Skeletal muscle cell (primary cell): ENCODE results near the gene IER2.
"Not testable (repeated sequence)": the region's sequence is repeated elsewhere in the genome, so short reads cannot be mapped to it uniquely, and the experiment has no call there.

ENCODE experiments used
- DNase-seq: peaks from one replicate; pipeline ENCODE4 v3.0.0-alpha.2; 2010; ENCODE audit warnings: low read depth
- H3K4me3 ChIP-seq: 2 replicates; pipeline ENCODE4 v1.5.1; 2011; ENCODE audit warnings: low read depth, mild to moderate bottlenecking, control low read depth, low read length, moderate library complexity

IER2 gene

GRCh38 chr19:13184926-13185325, 34.7 kb downstream of the IER2 start:
- not testable (repeated sequence) for DNase-seq, H3K4me3 ChIP-seq

- not testable (repeated sequence) for H3K4me3 ChIP-seq, DNase-seq
Measured at GRCh38 chr19:13185763-13186657, 35.8 kb downstream of the IER2 start.

- DNase-seq, H3K4me3 ChIP-seq: not testable (repeated sequence)
Measured at GRCh38 chr19:13186688-13187087, 36.5 kb downstream of the IER2 start.

- H3K4me3 ChIP-seq: no peak overlapping the region
- DNase-seq: no peak
Measured at GRCh38 chr19:13187419-13187818, 37.2 kb downstream of the IER2 start.

- no peak for DNase-seq
- H3K4me3 ChIP-seq: no peak overlapping the region
Measured at GRCh38 chr19:13189600-13189999, 39.4 kb downstream of the IER2 start.

GRCh38 chr19:13190781-13191540, 40.8 kb downstream of the IER2 start:
- no peak for DNase-seq
- no peak overlapping the region for H3K4me3 ChIP-seq

- H3K4me3 ChIP-seq: no peak overlapping the region
Measured at GRCh38 chr19:13195678-13196077, 45.5 kb downstream of the IER2 start.

GRCh38 chr19:13198634-13199033, 48.4 kb downstream of the IER2 start:
- DNase-seq: no peak
- H3K4me3 ChIP-seq: no peak overlapping the region

More at GRCh38 chr19:13195678-13196077, 45.5 kb downstream of the IER2 start:
- no peak for DNase-seq

- H3K4me3 ChIP-seq, DNase-seq: not testable (repeated sequence)
Measured at GRCh38 chr19:13202112-13202511, 51.9 kb downstream of the IER2 start.
